Measurements from ENCODE around the gene PGBD1. TPM values are rescaled to one million over a fixed set of nuclear protein-coding genes. Genes with fewer than 3 reads are reported as not detected.
A peak's percentile ranks its signal among the peaks of the same experiment; 100 is the strongest.

The PGBD1 gene
- total and polyA plus RNA-seq, 2 of the 13 experiments (the other 11 are each of a cell fraction or from before 2014, with no cell fraction given): 3.6 to 6.9 TPM

DNA sequence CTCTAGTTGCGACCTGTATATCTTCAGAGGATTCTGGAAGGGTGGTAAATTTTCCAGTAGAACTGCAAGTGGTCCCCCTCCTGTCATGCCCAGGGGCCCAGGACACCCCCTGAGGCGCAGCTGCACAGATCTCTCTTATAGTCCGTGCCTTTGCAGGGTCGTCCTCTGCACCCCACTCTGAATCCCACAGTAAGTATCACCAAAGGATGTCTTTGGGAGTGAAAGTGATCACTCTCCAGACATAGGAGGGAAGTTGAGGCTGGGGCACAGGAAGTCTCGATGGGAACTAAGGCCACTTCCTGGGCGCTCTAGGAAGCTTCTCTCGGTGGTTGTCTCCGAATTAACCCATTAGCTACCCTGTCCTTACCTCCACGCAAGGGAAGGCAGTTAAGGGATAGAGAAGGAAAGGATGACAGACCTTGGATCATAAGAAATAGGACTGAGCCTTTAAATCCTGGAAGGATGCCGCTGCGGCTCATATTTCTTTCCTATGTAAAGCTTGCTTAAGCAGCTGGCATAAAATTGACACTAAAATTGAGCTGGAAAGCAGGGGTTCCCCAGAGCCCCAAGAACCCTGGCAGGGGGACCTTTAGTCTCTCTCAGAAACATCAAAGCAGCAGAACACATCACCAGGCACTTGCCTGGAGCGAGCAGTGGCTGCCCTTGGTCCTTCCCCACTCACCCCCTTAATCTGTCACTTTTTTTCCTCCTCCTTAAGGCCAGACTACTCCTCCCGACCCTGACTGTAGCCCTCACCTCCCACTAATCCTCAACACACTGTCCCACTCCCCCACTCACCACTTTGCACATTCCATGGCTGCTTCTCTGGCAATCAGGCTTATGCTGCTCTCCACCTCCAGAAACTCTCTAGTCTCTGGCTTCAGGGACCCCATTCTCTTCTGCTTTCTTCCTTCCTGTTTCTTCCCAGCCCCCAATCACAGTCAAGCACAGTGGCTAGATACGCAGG lies 29.1 kb upstream of the PGBD1 start, which contains the start of gene ZKSCAN4 (continued):
- TF ChIP-seq KDM5B (CRISPR knock-in tag; IDR thresholded peaks at IDR 0.05; ENCODE audit: borderline replicate concordance) (0 out of 2 replicates have a peak, but pooled peaks have one; percentile 0), ZNF556 (CRISPR knock-in tag; IDR thresholded peaks at IDR 0.05; ENCODE audit: borderline replicate concordance) (peak; percentile 58; the same call in 1 of the 2 replicates), DNMT1 (CRISPR knock-in tag; IDR thresholded peaks at IDR 0.05) (no peak), NCOR1 (IDR thresholded peaks at IDR 0.05; ENCODE audit: borderline replicate concordance, low read length) (no peak), FOSL2 (CRISPR knock-in tag; IDR thresholded peaks at IDR 0.05) (peak; percentile 50), KDM6A (CRISPR knock-in tag; IDR thresholded peaks at IDR 0.05; ENCODE audit: low read depth) (no peak), KDM2A (CRISPR knock-in tag; IDR thresholded peaks at IDR 0.05; ENCODE audit: borderline replicate concordance, low read depth) (peak; percentile 79), SP4 (CRISPR knock-in tag; IDR thresholded peaks at IDR 0.05) (0 out of 2 replicates have a peak, but pooled peaks have one; percentile 5), ZNF205 (CRISPR knock-in tag; IDR thresholded peaks at IDR 0.05) (peak; percentile 58; the same call in 1 of the 2 replicates), MAFF (IDR thresholded peaks at IDR 0.05; ENCODE audit: low read depth, low read length) (no peak), PPARG (CRISPR knock-in tag; conservative IDR thresholded peaks at IDR 0.05) (peak; percentile 58), PHF8 (CRISPR knock-in tag; IDR thresholded peaks at IDR 0.05) (peak; percentile 90), KLF13 (CRISPR knock-in tag; IDR thresholded peaks at IDR 0.05) (0 out of 2 replicates have a peak, but pooled peaks have one; percentile 59), ZSCAN31 (CRISPR knock-in tag; IDR thresholded peaks at IDR 0.05; ENCODE audit: low read depth) (no peak), HMG20B (CRISPR knock-in tag; conservative IDR thresholded peaks at IDR 0.05) (peak; percentile 70; the same call in 1 of the 2 replicates), HNF4A (CRISPR knock-in tag; IDR thresholded peaks at IDR 0.05) (peak; percentile 60), EEA1 (CRISPR knock-in tag; IDR thresholded peaks at IDR 0.05; ENCODE audit: borderline replicate concordance) (no peak), ZSCAN21 (CRISPR knock-in tag; IDR thresholded peaks at IDR 0.05; ENCODE audit: borderline replicate concordance) (no peak), PTBP1 (IDR thresholded peaks at IDR 0.05; ENCODE audit: low read depth, low read length, poor library complexity, severe bottlenecking) (no peak)
- TF ChIP-seq, protein P1, sequence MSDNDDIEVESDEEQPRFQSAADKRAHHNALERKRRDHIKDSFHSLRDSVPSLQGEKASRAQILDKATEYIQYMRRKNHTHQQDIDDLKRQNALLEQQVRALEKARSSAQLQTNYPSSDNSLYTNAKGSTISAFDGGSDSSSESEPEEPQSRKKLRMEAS (IDR thresholded peaks at IDR 0.05): peak; percentile 36; the same call in 1 of the 2 replicates
- TF ChIP-seq, protein P2, sequence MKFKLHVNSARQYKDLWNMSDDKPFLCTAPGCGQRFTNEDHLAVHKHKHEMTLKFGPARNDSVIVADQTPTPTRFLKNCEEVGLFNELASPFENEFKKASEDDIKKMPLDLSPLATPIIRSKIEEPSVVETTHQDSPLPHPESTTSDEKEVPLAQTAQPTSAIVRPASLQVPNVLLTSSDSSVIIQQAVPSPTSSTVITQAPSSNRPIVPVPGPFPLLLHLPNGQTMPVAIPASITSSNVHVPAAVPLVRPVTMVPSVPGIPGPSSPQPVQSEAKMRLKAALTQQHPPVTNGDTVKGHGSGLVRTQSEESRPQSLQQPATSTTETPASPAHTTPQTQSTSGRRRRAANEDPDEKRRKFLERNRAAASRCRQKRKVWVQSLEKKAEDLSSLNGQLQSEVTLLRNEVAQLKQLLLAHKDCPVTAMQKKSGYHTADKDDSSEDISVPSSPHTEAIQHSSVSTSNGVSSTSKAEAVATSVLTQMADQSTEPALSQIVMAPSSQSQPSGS (CRISPR knock-in tag; IDR thresholded peaks at IDR 0.05): 0 out of 2 replicates have a peak, but pooled peaks have one; percentile 55
- TF ChIP-seq, protein P3, sequence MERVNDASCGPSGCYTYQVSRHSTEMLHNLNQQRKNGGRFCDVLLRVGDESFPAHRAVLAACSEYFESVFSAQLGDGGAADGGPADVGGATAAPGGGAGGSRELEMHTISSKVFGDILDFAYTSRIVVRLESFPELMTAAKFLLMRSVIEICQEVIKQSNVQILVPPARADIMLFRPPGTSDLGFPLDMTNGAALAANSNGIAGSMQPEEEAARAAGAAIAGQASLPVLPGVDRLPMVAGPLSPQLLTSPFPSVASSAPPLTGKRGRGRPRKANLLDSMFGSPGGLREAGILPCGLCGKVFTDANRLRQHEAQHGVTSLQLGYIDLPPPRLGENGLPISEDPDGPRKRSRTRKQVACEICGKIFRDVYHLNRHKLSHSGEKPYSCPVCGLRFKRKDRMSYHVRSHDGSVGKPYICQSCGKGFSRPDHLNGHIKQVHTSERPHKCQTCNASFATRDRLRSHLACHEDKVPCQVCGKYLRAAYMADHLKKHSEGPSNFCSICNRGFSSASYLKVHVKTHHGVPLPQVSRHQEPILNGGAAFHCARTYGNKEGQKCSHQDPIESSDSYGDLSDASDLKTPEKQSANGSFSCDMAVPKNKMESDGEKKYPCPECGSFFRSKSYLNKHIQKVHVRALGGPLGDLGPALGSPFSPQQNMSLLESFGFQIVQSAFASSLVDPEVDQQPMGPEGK (CRISPR knock-in tag; IDR thresholded peaks at IDR 0.05): 0 out of 2 replicates have a peak, but pooled peaks have one; percentile 40
- TF ChIP-seq, protein P4, sequence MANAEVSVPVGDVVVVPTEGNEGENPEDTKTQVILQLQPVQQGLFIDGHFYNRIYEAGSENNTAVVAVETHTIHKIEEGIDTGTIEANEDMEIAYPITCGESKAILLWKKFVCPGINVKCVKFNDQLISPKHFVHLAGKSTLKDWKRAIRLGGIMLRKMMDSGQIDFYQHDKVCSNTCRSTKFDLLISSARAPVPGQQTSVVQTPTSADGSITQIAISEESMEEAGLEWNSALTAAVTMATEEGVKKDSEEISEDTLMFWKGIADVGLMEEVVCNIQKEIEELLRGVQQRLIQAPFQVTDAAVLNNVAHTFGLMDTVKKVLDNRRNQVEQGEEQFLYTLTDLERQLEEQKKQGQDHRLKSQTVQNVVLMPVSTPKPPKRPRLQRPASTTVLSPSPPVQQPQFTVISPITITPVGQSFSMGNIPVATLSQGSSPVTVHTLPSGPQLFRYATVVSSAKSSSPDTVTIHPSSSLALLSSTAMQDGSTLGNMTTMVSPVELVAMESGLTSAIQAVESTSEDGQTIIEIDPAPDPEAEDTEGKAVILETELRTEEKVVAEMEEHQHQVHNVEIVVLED (CRISPR knock-in tag; IDR thresholded peaks at IDR 0.05; ENCODE audit: borderline replicate concordance): peak; percentile 58; the same call in 1 of the 2 replicates

All from HepG2 (cell line).